D721Med (cell line): ENCODE data around the gene PHACTR3.

Experiments
- DNase-seq: peaks from one replicate; pipeline ENCODE4 v3.0.0; 2011; ENCODE audit warnings: low spot score; ENCODE audit not compliant: insufficient read length
- FAIRE-seq: peaks from 2 replicates; lab custom pipeline; 2011; peaks lifted over from hg19 to GRCh38; lab: Jason Lieb, UNC
- TF ChIP-seq, protein P1 (sequence below): IDR thresholded peaks from 2 replicates; pipeline ENCODE4 v1.5.1; 2012; ENCODE audit warnings: mild to moderate bottlenecking, control low read depth; ENCODE audit not compliant: insufficient read depth; ENCODE audit errors: missing control alignments

The PHACTR3 gene

DNA sequence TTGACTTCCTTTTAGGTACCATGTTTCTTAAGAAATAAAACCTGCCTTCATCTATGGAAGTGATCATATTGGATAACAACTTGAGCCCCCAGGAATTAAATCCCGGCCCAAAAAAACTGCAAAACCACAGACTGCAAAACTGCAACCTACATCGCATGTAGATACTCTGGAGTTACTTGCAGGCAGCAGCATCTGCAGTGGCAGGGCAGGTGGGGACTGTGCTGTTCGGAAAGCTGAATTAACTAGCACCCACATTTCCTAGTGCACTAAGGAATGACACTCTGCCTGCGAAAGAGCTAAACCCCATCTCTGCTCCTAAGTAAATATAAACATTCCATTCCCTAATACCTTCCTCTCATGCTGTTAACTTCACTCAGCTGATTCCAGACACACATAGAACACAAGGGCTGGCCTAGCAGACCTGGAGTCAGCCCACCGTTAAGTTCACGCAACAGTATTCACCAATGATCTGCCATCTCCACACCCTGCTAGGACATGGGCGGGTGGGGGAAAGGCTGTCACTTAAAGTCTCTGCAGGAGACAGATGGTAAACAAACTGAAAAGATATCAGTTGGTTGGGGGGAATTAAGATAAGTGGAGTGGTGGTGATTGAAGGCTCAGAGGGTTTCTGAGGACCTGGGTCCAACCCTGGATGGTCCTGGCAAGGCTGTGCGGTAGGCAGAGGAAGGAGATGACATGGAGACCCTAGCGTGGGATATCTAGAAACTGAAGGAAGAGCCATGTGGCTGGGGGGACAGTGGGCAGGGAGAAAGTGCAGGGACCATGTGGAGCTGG lies 200.7 kb downstream of the PHACTR3 start:
- TF ChIP-seq, protein P1, sequence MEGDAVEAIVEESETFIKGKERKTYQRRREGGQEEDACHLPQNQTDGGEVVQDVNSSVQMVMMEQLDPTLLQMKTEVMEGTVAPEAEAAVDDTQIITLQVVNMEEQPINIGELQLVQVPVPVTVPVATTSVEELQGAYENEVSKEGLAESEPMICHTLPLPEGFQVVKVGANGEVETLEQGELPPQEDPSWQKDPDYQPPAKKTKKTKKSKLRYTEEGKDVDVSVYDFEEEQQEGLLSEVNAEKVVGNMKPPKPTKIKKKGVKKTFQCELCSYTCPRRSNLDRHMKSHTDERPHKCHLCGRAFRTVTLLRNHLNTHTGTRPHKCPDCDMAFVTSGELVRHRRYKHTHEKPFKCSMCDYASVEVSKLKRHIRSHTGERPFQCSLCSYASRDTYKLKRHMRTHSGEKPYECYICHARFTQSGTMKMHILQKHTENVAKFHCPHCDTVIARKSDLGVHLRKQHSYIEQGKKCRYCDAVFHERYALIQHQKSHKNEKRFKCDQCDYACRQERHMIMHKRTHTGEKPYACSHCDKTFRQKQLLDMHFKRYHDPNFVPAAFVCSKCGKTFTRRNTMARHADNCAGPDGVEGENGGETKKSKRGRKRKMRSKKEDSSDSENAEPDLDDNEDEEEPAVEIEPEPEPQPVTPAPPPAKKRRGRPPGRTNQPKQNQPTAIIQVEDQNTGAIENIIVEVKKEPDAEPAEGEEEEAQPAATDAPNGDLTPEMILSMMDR, result no peak
- no peak for DNase-seq
- no peak for FAIRE-seq

DNA sequence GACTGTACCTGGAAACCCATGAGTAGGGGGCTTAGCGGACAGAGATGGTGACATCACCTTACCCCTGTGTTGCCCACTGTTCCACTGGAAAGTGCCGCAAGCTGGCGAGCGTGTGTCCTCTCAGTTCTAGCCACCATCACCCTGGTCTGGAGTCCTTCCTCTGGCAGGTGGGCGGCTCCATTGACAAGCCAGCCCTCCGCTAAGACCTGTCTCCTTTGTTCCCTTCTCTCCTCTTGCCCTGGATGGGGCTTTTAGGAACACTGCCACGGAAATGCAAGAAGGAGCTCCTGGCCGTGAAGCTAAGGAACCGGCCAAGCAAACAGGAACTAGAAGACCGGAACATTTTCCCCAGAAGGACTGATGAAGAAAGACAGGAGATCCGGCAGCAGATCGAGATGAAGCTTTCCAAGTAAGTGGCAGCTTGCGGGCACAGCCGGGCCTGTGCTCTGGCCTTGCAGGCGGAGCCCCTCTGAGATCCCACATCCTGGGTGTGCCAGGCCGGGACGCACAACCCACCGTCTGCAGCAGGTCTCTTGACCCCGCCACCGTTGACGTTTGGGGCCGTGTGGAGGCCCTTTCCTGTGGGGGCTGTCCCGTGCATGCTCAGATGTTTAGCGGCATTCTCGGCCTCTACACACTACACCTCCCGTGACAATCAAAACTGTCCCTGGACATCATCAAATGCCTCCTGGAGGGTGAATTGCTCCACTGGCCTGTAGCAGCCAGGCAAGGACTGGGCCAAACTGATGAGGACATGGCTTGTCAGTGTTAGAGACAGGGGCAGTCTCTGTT lies 201.6 kb downstream of the PHACTR3 start:
- FAIRE-seq (no peak), DNase-seq (no peak)
- TF ChIP-seq, protein P1, result no peak

DNA sequence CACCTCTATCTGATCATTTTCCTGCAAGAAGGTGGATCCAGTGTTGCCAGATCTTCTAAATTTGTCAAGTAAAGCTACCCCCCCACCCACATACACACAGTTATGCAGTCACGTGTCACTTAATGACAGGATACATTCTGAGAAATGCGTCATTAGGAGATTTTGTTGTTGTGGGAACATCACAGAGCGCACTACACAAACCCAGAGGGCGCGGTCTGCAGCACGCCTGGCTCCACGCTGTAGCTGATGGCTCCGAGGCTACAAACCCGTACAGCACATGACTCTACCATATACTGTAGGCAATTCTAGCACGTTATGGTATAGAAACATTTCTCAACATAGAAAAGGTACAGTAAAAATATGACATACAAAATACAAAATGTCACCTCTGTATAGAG lies 202.2 kb downstream of the PHACTR3 start:
- TF ChIP-seq, protein P1, result no peak
- no peak for DNase-seq
- no peak for FAIRE-seq

DNA sequence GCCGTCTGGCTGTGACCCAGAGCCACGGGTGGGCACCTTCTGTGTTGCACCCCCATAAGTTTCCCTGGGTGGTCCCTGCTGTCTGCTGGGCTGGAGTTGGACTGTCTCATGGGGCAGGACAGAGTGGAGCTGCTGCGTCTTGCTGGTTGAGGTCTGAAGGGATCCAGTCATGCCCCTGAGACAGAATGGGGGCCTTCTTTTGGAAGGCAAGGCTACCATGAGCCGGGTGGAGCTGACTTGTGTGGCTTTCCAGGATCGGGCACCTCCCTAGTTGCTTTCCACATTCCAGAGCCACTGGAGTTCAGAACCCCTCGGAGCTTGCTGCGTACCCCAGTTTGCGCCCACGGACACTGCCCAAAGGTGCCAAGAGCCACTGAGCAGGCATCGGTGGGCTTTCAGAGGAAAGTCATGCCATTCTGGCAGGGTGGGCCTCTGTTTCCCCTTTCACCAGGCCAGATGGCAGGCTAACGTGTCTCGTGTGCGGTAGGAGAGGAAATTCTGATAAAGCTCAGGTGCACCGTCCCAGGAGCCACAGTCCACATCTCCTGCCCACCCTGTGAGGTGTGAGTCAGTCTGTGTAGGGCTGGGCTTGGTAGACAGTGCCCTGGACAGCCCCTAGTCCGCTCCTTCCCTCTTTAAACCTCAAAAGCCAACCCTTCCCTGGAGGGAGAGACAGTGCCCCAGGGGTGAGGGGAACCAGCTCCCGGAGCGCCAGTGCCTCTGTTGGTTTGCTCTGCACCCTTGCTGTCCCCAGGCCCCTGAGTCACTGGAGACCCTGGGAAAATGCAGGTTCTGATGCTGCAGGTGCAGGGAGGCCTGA lies 203.8 kb downstream of the PHACTR3 start:
- FAIRE-seq (no peak), DNase-seq (no peak)
- TF ChIP-seq, protein P1, result no peak

DNA sequence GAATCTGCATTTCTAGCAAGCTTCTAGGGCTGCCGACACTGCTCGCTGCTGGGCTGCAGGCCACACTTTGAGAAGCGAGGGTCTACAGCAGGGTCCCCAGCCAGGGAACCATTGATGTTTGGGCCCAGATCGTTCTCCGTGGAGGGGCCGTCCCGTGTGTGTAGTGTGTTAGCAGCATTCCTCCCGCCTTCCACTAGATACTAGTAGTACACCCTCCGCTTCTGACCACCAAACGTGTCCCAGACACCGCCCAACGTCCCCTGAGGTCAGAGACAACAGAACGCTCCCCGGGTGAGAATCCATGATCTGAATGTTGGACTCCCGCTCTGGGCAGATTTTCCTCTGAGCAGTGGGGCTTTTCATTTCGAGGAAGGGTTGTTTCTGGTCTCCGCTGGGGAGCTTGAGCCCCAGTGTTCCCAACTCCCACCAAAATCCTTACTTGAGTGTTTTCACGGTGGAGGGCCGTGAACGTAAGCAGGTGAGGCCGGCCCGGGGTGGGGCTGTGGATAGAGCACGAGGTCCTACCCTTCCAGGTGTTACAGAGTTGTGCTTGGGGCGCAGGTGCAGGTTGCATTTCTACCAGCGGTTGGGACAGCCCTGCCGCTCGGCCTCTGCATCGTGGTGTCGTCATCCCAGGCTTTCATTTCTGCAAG lies 204.5 kb downstream of the PHACTR3 start:
- TF ChIP-seq, protein P1, result no peak
- no peak for FAIRE-seq
- no peak for DNase-seq

DNA sequence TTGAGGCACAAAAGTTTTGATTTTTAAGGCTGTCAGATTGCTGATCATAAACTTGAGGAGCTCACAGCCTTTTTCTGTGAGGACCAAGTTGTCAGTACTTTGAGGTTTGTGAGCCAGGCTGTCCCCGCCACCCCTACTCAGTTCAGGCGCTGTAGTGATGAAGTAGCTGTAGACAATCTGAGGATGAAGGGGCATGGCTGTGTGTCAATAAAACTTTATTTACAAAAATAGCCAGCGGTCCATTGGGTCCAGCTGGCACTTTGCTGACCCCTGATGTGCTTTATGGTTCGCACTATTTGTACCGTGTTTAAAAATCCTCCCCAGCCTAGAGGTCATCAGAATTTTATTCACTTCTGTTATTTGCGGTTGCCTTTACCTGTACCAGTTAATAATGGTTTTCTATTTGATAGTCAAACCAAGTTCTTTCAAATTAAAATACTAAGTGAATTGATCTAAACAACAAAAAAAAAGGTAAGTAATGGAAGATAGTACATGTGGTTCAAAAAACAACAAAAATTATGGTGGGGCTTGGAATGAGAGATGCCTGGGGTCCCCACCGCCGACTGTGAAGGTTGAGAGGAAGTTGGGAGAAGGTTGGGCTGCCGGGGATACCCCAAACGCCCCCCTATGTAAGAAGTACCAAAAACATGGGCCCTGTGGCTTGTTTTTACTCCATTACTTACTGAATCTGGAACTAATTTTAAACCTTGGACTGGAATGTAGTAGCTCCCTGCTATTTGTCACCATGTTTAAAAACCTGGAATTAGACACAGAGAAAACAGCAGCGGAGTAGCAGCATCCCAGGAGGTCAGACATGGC lies 205.5 kb downstream of the PHACTR3 start:
- TF ChIP-seq, protein P1, result no peak
- DNase-seq (no peak), FAIRE-seq (no peak)
